Stomach (tissue), 9 donors: ENCODE data around the gene TRO. TPM values are rescaled to one million over a fixed set of nuclear protein-coding genes. Genes with fewer than 3 reads are reported as not detected.

Experiments used
- DNase-seq, 2 donors: peaks; one replicate each; pipeline versions ENCODE4 v3.0.0 to v3.0.0-alpha.2; 2013 to 2019
- H3K27ac ChIP-seq, 5 donors: fragments of 200-600 bp in 4 of 5; sonication (generic) in 4 of 5; one replicate each; pipeline ENCODE4 v1.5.1; 2013 to 2019; ENCODE audit warnings: mild to moderate bottlenecking in 1 of 5, moderate library complexity in 1 of 5
- H3K27me3 ChIP-seq, 3 donors: fragments of 200-600 bp; sonication (generic); one replicate each; pipeline ENCODE4 v1.5.1; 2017 to 2019; ENCODE audit warnings: mixed run types in 1 of 3
- H3K36me3 ChIP-seq, 4 donors: fragments of 200-600 bp; sonication (generic); 1 replicate in 3 of 4; 2 replicates in 1 of 4; pipeline ENCODE4 v1.5.1; 2016 to 2019
- H3K4me1 ChIP-seq, 4 donors: fragments of 200-600 bp; sonication (generic); one replicate each; pipeline ENCODE4 v1.5.1; 2016 to 2019
- H3K4me3 ChIP-seq, 4 donors: fragments of 200-600 bp; sonication (generic) in 3 of 4; one replicate each; pipeline ENCODE4 v1.5.1; 2016 to 2019; ENCODE audit warnings: mild to moderate bottlenecking in 1 of 4
- H3K9me3 ChIP-seq, 4 donors: fragments of 200-600 bp; sonication (generic); one replicate each; pipeline ENCODE4 v1.5.1; 2016 to 2019
- EP300 ChIP-seq: sonication (generic); formaldehyde crosslinking; IDR thresholded peaks from one replicate; pipeline ENCODE4 v1.6.1; 2017; ENCODE audit warnings: antibody characterized with exemption
- POLR2A ChIP-seq, 4 donors: fragments of 450-650 bp; IDR thresholded peaks; one replicate each; pipeline ENCODE4 v1.6.1; 2016; ENCODE audit warnings: antibody characterized with exemption in 4 of 4, control low read depth in 2 of 4, mild to moderate bottlenecking in 1 of 4, moderate library complexity in 1 of 4
- POLR2AphosphoS5 ChIP-seq, 3 donors: sonication (generic); formaldehyde crosslinking; IDR thresholded peaks; one replicate each; pipeline ENCODE4 v1.6.1; 2016; ENCODE audit warnings: antibody characterized with exemption in 3 of 3
- whole genome bisulfite sequencing, 5 donors: extraction: QIAGEN DNeasy Blood & Tissue Kit in 3 of 5; methylation state at CpG; one replicate each; pipeline versions ENCODE4 v1.1.5 to v1.1.7; 2013 to 2018; 5-methylcytosine and 5-hydroxymethylcytosine counted together
- intact Hi-C: fragments of 100-400 bp; cut with DNase I; formaldehyde crosslinking; loops from one replicate; pipeline ENCODE4 v1.15.1; 2023; ENCODE audit warnings: low total_unique reads
- polyA plus RNA-seq, 3 donors: library from polyadenylated mRNA; stranded (reverse); fragments of 200-250 nt; gene quantifications; one replicate each; pipeline ENCODE4 v1.2.3, GENCODE V29; 2013
- total RNA-seq, 5 donors: library from RNA; depleted of rRNA; stranded (reverse); fragments of >200 nt; gene quantifications; one replicate each; pipeline versions ENCODE4 v1.1.0 to v1.2.3, GENCODE V29; 2014 to 2016
- TF ChIP-seq, protein P1 (sequence below), 7 experiments: fragments of 450-650 bp in 4 of 7; fragments of 200-600 bp in 3 of 7; sonication (generic) in 3 of 7; IDR thresholded peaks; one replicate each; pipeline ENCODE4 v1.5.1; 2016 to 2019; ENCODE audit warnings: antibody characterized with exemption in 7 of 7, control low read depth in 2 of 7, mild to moderate bottlenecking in 1 of 7
- donor health status: healthy with polysubstance abuse.
- donor health status: Bipolar disorder and iron deficiency.
- donor health status: healthy.

The TRO gene
- total and polyA plus RNA-seq, 8 donors: 0.45 to 25.3 (median 4.1) TPM

DNA sequence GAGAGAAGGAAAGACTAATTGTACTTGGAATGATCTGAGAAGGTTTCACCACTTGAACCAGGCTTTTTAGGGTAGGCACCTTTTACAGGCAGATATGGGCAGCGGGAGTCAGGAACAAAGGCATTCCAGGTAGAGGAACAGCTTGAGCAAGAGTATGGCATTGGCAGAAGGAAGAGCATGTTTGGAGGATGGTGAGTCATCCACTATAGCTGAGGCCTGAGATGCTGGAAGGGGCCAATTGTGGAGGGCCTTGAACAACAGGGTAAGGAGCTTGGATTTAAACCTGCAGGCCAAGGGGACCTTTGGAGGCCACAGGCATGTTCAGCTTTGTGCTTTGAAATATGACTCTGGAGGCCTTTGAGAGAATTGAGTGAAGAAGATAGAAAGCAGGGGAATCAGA lies 41.1 kb downstream of the TRO start:
- no peak overlapping the region for H3K4me3 ChIP-seq
- H3K27ac ChIP-seq: no peak overlapping the region
- no peaks in the 10 kb centered on the region for H3K27me3 ChIP-seq
- intact Hi-C loops: no loop called here
- H3K9me3 ChIP-seq: no peaks in the 10 kb centered on the region
- H3K4me1 ChIP-seq: no peaks in the 10 kb centered on the region
- no peak for TF ChIP-seq POLR2AphosphoS5 (IDR thresholded peaks at IDR 0.05)
- TF ChIP-seq, protein P1, sequence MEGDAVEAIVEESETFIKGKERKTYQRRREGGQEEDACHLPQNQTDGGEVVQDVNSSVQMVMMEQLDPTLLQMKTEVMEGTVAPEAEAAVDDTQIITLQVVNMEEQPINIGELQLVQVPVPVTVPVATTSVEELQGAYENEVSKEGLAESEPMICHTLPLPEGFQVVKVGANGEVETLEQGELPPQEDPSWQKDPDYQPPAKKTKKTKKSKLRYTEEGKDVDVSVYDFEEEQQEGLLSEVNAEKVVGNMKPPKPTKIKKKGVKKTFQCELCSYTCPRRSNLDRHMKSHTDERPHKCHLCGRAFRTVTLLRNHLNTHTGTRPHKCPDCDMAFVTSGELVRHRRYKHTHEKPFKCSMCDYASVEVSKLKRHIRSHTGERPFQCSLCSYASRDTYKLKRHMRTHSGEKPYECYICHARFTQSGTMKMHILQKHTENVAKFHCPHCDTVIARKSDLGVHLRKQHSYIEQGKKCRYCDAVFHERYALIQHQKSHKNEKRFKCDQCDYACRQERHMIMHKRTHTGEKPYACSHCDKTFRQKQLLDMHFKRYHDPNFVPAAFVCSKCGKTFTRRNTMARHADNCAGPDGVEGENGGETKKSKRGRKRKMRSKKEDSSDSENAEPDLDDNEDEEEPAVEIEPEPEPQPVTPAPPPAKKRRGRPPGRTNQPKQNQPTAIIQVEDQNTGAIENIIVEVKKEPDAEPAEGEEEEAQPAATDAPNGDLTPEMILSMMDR (IDR thresholded peaks at IDR 0.05): no peak
- TF ChIP-seq POLR2A (IDR thresholded peaks at IDR 0.05): no peak
- TF ChIP-seq EP300: no peak
- DNase-seq: no peak
- 67 to 100% (median 85%) methylated on average over 1 of the region's 1 CpG for WGBS, 5 donors
- no peaks in the 10 kb centered on the region for H3K36me3 ChIP-seq

GRCh38 chrX:54964766-54965497 lies 44.3 kb downstream of the TRO start:
- no peak for TF ChIP-seq EP300
- TF ChIP-seq, protein P1 (IDR thresholded peaks at IDR 0.05): no peak
- TF ChIP-seq POLR2A (IDR thresholded peaks at IDR 0.05): no peak
- TF ChIP-seq POLR2AphosphoS5 (IDR thresholded peaks at IDR 0.05): no peak
- peaks cover 0 to 18% (median 7%) of the 10 kb centered on the region in 4 donors for H3K9me3 ChIP-seq
- no peaks in the 10 kb centered on the region for H3K36me3 ChIP-seq
- intact Hi-C loops: no loop called here
- H3K27ac ChIP-seq: no peak overlapping the region
- no peaks in the 10 kb centered on the region for H3K4me1 ChIP-seq
- H3K27me3 ChIP-seq: no peaks in the 10 kb centered on the region
- 64 to 82% (median 74%) methylated on average over 4 of the region's 4 CpGs for WGBS, 5 donors
- DNase-seq: no peak
- no peak overlapping the region for H3K4me3 ChIP-seq

- Histone ChIP-seq H3K9me3 (peaks cover 0 to 18% (median 0%) of the 10 kb centered on the region in 4 donors), H3K27me3 (no peaks in the 10 kb centered on the region), H3K36me3 (no peaks in the 10 kb centered on the region), H3K4me1 (no peaks in the 10 kb centered on the region), H3K4me3 (no peak overlapping the region), H3K27ac (no peak overlapping the region)
- WGBS, 5 donors: 60 to 79% (median 74%) methylated on average over 4 of the region's 4 CpGs
- intact Hi-C loops: no loop called here
- TF ChIP-seq, protein P1 (IDR thresholded peaks at IDR 0.05): no peak
- TF ChIP-seq POLR2AphosphoS5 (IDR thresholded peaks at IDR 0.05) (no peak), EP300 (no peak), POLR2A (IDR thresholded peaks at IDR 0.05) (no peak)
- DNase-seq: no peak
Observed at GRCh38 chrX:54977387-54977786, 56.8 kb downstream of the TRO start.

DNA sequence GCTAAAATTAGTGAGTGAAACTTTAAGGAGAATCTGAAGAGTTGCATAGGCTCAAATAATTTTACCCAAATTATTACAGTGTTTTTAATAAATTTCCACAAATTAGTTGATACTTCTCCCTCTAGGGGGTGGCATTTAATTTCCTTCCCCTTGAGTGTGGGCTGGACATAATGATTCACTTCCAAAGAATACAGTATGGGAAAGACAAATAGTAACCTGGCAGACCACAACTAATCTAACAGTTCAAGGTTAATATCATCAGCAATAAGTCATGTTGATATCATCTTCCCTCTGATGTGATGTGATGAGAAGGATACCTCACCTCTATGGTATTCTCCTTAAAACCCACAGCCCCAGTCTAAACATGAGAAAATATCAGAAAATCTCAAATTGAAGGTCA lies 57.8 kb downstream of the TRO start:
- no peak overlapping the region for H3K4me3 ChIP-seq
- H3K4me1 ChIP-seq: no peaks in the 10 kb centered on the region
- intact Hi-C loops: no loop called here
- no peaks in the 10 kb centered on the region for H3K27me3 ChIP-seq
- H3K27ac ChIP-seq: no peak overlapping the region
- no peaks in the 10 kb centered on the region for H3K36me3 ChIP-seq
- DNase-seq: no peak
- H3K9me3 ChIP-seq: peaks cover 0 to 23% (median 0%) of the 10 kb centered on the region in 4 donors
- TF ChIP-seq POLR2AphosphoS5 (IDR thresholded peaks at IDR 0.05) (no peak), POLR2A (IDR thresholded peaks at IDR 0.05) (no peak), EP300 (no peak)
- TF ChIP-seq, protein P1 (IDR thresholded peaks at IDR 0.05): no peak
